Measurements from ENCODE around the gene ITPK1. TPM values are rescaled to one million over a fixed set of nuclear protein-coding genes. Genes with fewer than 3 reads are reported as not detected.

The ITPK1 gene
- polyA plus RNA-seq, 1 of the 3 experiments (the other 2 are of a cell fraction) = 23.2 TPM

DNA sequence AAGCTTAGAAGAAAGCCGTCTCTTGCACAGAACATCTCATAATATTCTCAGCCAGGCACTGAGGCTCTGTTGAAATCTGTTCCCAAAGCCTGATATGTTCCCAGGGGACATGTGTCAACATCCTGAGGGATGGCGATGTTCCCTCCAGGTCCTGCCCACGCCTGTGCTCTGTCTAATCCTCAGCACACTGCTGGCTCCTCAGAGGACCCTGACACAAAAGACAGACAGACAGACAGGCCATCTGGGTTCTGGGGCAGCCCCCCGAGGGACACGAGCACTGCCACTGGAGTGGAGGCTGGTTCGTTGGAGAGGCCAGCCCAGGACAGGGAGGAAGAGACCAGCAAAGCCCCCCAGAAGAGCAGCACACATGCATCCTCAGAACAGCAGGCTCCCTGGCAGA is 165.0 kb downstream of the ITPK1 start:
- Histone ChIP-seq H3K9ac (no peak overlapping the region), H3K4me3 (ENCODE audit: low read depth in 2 of 2, low read length in 1 of 2) (no peak overlapping the region), H3K4me1 (ENCODE audit: control insufficient read depth in 1 of 2, insufficient read depth in 2 of 2, low read depth in 1 of 2, low read length in 1 of 2) (peaks cover 0 to 58% of the 10 kb centered on the region in 2 experiments; a peak in 1 of 4 replicates), H3K9me2 (no peaks in the 10 kb centered on the region), H3K79me2 (ENCODE audit: insufficient read depth) (no peaks in the 10 kb centered on the region), H4K20me1 (ENCODE audit: insufficient read depth) (no peaks in the 10 kb centered on the region), H3K27me3 (ENCODE audit: insufficient read depth) (no peaks in the 10 kb centered on the region), H3K36me3 (replicated peaks in 1 of 2; ENCODE audit: control insufficient read depth in 1 of 2, insufficient read depth in 2 of 2, low read length in 1 of 2) (peaks cover 0 to 15% of the 10 kb centered on the region in 2 experiments), H3K9me3 (no peaks in the 10 kb centered on the region), H2AFZ (ENCODE audit: low read depth) (no peak overlapping the region), H3K4me2 (no peak overlapping the region), H3K27ac (ENCODE audit: low read depth in 2 of 2, low read length in 1 of 2) (no peak overlapping the region), H3F3A (replicated peaks; ENCODE audit: insufficient read depth) (no peaks in the 10 kb centered on the region)
- POLR2A ChIA-PET = no interaction called here
- 100% methylated on average over 1 of the region's 6 CpGs for WGBS (ENCODE audit: low lambda C conversion rate)
- TF ChIP-seq EP300 (IDR thresholded peaks at IDR 0.05; ENCODE audit: borderline replicate concordance in 1 of 2, low read depth in 1 of 2, low read length in 1 of 2) (no peak), SIN3A (IDR thresholded peaks at IDR 0.05; ENCODE audit: borderline replicate concordance, low read depth, low read length) (no peak)
- CTCF ChIA-PET = interaction anchor here (1.2 to 3.9 kb wide), 4 partner anchors 23 to 187 kb away, joined by 3 to 50 read pairs (median 20); no protein-coding TSS in a partner anchor
- no peak for DNase-seq

DNA sequence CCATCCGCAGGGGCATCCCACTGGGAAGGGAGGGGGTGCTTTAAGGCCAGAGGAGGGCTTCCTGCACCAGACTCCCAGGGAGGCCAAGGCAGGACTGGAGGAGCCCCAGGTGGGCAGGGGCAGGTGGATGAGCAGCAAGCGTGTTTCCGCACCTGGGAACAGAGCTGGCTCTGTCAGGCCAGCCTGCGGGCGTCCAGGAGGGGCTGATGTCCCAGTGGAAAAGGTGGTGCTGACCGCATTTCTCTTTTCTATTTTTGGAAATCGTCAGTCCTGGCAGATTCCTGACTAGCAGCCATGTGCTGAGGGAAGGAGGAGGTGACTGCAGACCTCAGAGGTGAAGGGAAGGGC is 165.6 kb downstream of the ITPK1 start:
- Histone ChIP-seq H3K9me3 (no peaks in the 10 kb centered on the region), H4K20me1 (ENCODE audit: insufficient read depth) (no peaks in the 10 kb centered on the region), H2AFZ (ENCODE audit: low read depth) (no peak overlapping the region), H3K9me2 (no peaks in the 10 kb centered on the region), H3F3A (replicated peaks; ENCODE audit: insufficient read depth) (no peaks in the 10 kb centered on the region), H3K79me2 (ENCODE audit: insufficient read depth) (no peaks in the 10 kb centered on the region), H3K4me1 (ENCODE audit: control insufficient read depth in 1 of 2, insufficient read depth in 2 of 2, low read depth in 1 of 2, low read length in 1 of 2) (peaks cover 0 to 58% of the 10 kb centered on the region in 2 experiments; a peak in 1 of 4 replicates), H3K4me2 (no peak overlapping the region), H3K36me3 (replicated peaks in 1 of 2; ENCODE audit: control insufficient read depth in 1 of 2, insufficient read depth in 2 of 2, low read length in 1 of 2) (peaks cover 0 to 15% of the 10 kb centered on the region in 2 experiments), H3K9ac (no peak overlapping the region), H3K27ac (ENCODE audit: low read depth in 2 of 2, low read length in 1 of 2) (no peak overlapping the region), H3K27me3 (ENCODE audit: insufficient read depth) (no peaks in the 10 kb centered on the region), H3K4me3 (ENCODE audit: low read depth in 2 of 2, low read length in 1 of 2) (no peak overlapping the region)
- CTCF ChIA-PET = interaction anchor here (3.3 to 3.9 kb wide), 2 partner anchors 65 to 187 kb away, joined by 20 to 50 read pairs; no protein-coding TSS in a partner anchor
- POLR2A ChIA-PET = no interaction called here
- TF ChIP-seq TCF12 (IDR thresholded peaks at IDR 0.05) (no peak), FOSL2 (IDR thresholded peaks at IDR 0.05; ENCODE audit: borderline replicate concordance, low read depth) (no peak), NRF1 (IDR thresholded peaks at IDR 0.05; ENCODE audit: low read depth, low read length) (no peak), EZH2phosphoT487 (IDR thresholded peaks at IDR 0.05; ENCODE audit: borderline replicate concordance, low read depth) (no peak), YY1 (IDR thresholded peaks at IDR 0.05; ENCODE audit: low read depth) (no peak), GABPA (IDR thresholded peaks at IDR 0.05; ENCODE audit: low read depth) (no peak), TAF1 (IDR thresholded peaks at IDR 0.05; ENCODE audit: borderline replicate concordance, low read depth, low read length) (no peak), TEAD4 (IDR thresholded peaks at IDR 0.05; ENCODE audit: borderline replicate concordance, insufficient read depth) (no peak), MXI1 (IDR thresholded peaks at IDR 0.05; ENCODE audit: low read depth, low read length) (no peak), SIN3A (IDR thresholded peaks at IDR 0.05; ENCODE audit: borderline replicate concordance, low read depth, low read length) (no peak), SMC3 (IDR thresholded peaks at IDR 0.05; ENCODE audit: low read depth, low read length) (no peak), NFIC (IDR thresholded peaks at IDR 0.05; ENCODE audit: borderline replicate concordance) (no peak)
- TF ChIP-seq, protein P1, sequence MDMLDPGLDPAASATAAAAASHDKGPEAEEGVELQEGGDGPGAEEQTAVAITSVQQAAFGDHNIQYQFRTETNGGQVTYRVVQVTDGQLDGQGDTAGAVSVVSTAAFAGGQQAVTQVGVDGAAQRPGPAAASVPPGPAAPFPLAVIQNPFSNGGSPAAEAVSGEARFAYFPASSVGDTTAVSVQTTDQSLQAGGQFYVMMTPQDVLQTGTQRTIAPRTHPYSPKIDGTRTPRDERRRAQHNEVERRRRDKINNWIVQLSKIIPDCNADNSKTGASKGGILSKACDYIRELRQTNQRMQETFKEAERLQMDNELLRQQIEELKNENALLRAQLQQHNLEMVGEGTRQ (IDR thresholded peaks at IDR 0.05; ENCODE audit: borderline replicate concordance, low read depth, low read length) = no peak
- TF ChIP-seq, protein P2, sequence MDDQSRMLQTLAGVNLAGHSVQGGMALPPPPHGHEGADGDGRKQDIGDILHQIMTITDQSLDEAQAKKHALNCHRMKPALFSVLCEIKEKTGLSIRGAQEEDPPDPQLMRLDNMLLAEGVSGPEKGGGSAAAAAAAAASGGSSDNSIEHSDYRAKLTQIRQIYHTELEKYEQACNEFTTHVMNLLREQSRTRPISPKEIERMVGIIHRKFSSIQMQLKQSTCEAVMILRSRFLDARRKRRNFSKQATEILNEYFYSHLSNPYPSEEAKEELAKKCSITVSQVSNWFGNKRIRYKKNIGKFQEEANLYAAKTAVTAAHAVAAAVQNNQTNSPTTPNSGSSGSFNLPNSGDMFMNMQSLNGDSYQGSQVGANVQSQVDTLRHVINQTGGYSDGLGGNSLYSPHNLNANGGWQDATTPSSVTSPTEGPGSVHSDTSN (IDR thresholded peaks at IDR 0.05) = no peak
- TF ChIP-seq, protein P3, sequence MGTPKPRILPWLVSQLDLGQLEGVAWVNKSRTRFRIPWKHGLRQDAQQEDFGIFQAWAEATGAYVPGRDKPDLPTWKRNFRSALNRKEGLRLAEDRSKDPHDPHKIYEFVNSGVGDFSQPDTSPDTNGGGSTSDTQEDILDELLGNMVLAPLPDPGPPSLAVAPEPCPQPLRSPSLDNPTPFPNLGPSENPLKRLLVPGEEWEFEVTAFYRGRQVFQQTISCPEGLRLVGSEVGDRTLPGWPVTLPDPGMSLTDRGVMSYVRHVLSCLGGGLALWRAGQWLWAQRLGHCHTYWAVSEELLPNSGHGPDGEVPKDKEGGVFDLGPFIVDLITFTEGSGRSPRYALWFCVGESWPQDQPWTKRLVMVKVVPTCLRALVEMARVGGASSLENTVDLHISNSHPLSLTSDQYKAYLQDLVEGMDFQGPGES (IDR thresholded peaks at IDR 0.05; ENCODE audit: low read depth, low read length) = no peak
- no peak for DNase-seq
- 80% methylated on average over 6 of the region's 7 CpGs for WGBS (ENCODE audit: low lambda C conversion rate)

Measured in SK-N-SH (cell line).